HepG2 (cell line): ENCODE results near the gene SCGB1D2. TPM values are rescaled to one million over a fixed set of nuclear protein-coding genes. Genes with fewer than 3 reads are reported as not detected.
A peak's percentile ranks its signal among the peaks of the same experiment; 100 is the strongest.

Experiments
- DRAP1 ChIP-seq: IDR thresholded peaks from 2 replicates; pipeline ENCODE4 v1.6.1; 2016; ENCODE audit warnings: missing genetic modification reagents, missing compliant biosample characterization
- ETV5 ChIP-seq: IDR thresholded peaks from 2 replicates; pipeline ENCODE4 v1.6.1; 2018; ENCODE audit warnings: missing biosample characterization, missing genetic modification reagents, inconsistent platforms, borderline replicate concordance
- GATAD1 ChIP-seq: IDR thresholded peaks from 2 replicates; pipeline ENCODE4 v1.6.1; 2016; ENCODE audit warnings: missing genetic modification reagents, missing compliant biosample characterization
- HDAC2 ChIP-seq: sonication (generic); formaldehyde crosslinking; IDR thresholded peaks from 2 replicates; pipeline ENCODE4 v1.4.0; 2020; ENCODE audit warnings: missing genetic modification reagents
- PAF1 ChIP-seq: IDR thresholded peaks from 2 replicates; pipeline ENCODE4 v1.6.1; 2016; ENCODE audit warnings: missing genetic modification reagents, missing compliant biosample characterization
- ZNF143 ChIP-seq: sonication (generic); formaldehyde crosslinking; IDR thresholded peaks from 2 replicates; pipeline ENCODE4 v1.4.0; 2020; ENCODE audit warnings: missing genetic modification reagents
- ZNF224 ChIP-seq: sonication (generic); formaldehyde crosslinking; IDR thresholded peaks from 2 replicates; pipeline ENCODE4 v1.5.0; 2020; ENCODE audit warnings: mild to moderate bottlenecking, missing genetic modification reagents
- ZNF33A ChIP-seq: sonication (generic); formaldehyde crosslinking; IDR thresholded peaks from 2 replicates; pipeline ENCODE4 v1.5.1; 2020; ENCODE audit warnings: missing genetic modification reagents, mild to moderate bottlenecking, moderate library complexity, borderline replicate concordance
- ZNF597 ChIP-seq: sonication (generic); formaldehyde crosslinking; IDR thresholded peaks from 2 replicates; pipeline ENCODE4 v1.5.0; 2020; ENCODE audit warnings: missing genetic modification reagents
- ZNF609 ChIP-seq: sonication (generic); formaldehyde crosslinking; IDR thresholded peaks from 2 replicates; pipeline ENCODE4 v1.4.0; 2020; ENCODE audit warnings: mild to moderate bottlenecking, missing genetic modification reagents, borderline replicate concordance
- polyA plus RNA-seq, 8 experiments: library from polyadenylated mRNA; depleted of rRNA in 3 of 8; stranded (reverse) in 7 of 8; unstranded in 1 of 8; fragments of >200 nt; fragmentation: Illumina TruSeq in 4 of 8; extraction: Trizol in 4 of 8; gene quantifications; 2 replicates each; pipeline versions ENCODE4 v1.2.1 to v1.2.3, GENCODE V29; 2011 to 2016; ENCODE audit warnings: low read depth in 4 of 8, missing spikeins in 1 of 8, mixed read lengths in 1 of 8; ENCODE audit not compliant: insufficient read depth in 1 of 8
- total RNA-seq, 5 experiments: library from RNA; depleted of rRNA; stranded (reverse); fragments of >200 nt; fragmentation: Illumina TruSeq; extraction: Trizol; gene quantifications; 2 replicates each; pipeline ENCODE4 v1.2.3, GENCODE V29; 2016; ENCODE audit warnings: low read depth in 1 of 5
- TF ChIP-seq, protein P1 (sequence below): sonication (generic); formaldehyde crosslinking; IDR thresholded peaks from 2 replicates; pipeline ENCODE4 v1.8.1; 2022; ENCODE audit warnings: mild to moderate bottlenecking, missing genetic modification reagents
- TF ChIP-seq, protein P2 (sequence below): sonication (generic); formaldehyde crosslinking; IDR thresholded peaks from 2 replicates; pipeline ENCODE4 v1.5.0; 2020; ENCODE audit warnings: mild to moderate bottlenecking, missing genetic modification reagents
- TF ChIP-seq, protein P3 (sequence below): sonication (generic); formaldehyde crosslinking; IDR thresholded peaks from 2 replicates; pipeline ENCODE4 v1.5.0; 2020; ENCODE audit warnings: mild to moderate bottlenecking, missing genetic modification reagents, borderline replicate concordance

The SCGB1D2 gene
- total and polyA plus RNA-seq, 2 of the 13 experiments (the other 11 are each of a cell fraction or from before 2014, with no cell fraction given), result not detected

DNA sequence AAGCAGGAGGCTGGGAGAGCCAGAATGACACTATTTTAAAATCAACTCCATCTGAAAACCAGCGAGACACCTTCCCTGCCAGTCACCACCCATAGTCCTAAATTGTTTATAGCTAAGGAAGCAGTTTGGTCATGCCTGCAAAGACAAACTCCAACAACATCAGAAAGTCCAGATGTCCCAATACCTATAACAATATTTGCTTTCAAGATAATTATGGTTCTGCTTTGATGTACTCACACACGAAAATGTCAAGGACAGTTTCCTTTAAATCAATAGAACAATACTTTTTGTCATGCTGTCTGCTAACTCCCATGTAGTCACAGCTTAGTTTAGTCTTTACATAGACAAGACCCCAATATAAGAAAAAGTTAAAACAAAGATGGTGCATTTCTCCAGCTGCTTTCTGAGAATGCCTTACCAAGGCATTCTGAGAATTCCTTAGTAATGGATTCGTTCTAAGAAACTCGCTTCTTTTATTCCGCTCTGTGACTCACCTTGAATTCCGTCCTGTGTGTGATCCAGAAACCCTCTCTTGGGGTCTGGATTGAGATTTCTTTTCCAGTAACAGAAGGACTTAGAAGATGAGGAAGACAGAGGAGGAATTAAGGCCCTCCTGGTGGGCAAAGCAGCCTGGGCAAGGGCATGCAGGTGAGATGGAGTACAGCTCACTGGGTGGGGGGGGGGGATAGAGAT lies 18.4 kb downstream of the SCGB1D2 start (continued):
- TF ChIP-seq ZNF224 (no peak), ZNF33A (CRISPR knock-in tag) (no peak), ZNF143 (CRISPR knock-in tag) (no peak), ZNF597 (CRISPR knock-in tag) (no peak), DRAP1 (CRISPR knock-in tag) (no peak), ZNF609 (CRISPR knock-in tag) (peak; percentile 96), GATAD1 (CRISPR knock-in tag) (peak; percentile 56; the same call in 1 of the 2 replicates), ETV5 (peak; percentile 74; the same call in 1 of the 2 replicates), PAF1 (CRISPR knock-in tag) (no peak), HDAC2 (CRISPR knock-in tag) (peak; percentile 97)
- TF ChIP-seq, protein P1, sequence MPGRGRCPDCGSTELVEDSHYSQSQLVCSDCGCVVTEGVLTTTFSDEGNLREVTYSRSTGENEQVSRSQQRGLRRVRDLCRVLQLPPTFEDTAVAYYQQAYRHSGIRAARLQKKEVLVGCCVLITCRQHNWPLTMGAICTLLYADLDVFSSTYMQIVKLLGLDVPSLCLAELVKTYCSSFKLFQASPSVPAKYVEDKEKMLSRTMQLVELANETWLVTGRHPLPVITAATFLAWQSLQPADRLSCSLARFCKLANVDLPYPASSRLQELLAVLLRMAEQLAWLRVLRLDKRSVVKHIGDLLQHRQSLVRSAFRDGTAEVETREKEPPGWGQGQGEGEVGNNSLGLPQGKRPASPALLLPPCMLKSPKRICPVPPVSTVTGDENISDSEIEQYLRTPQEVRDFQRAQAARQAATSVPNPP, result no peak
- TF ChIP-seq, protein P2, sequence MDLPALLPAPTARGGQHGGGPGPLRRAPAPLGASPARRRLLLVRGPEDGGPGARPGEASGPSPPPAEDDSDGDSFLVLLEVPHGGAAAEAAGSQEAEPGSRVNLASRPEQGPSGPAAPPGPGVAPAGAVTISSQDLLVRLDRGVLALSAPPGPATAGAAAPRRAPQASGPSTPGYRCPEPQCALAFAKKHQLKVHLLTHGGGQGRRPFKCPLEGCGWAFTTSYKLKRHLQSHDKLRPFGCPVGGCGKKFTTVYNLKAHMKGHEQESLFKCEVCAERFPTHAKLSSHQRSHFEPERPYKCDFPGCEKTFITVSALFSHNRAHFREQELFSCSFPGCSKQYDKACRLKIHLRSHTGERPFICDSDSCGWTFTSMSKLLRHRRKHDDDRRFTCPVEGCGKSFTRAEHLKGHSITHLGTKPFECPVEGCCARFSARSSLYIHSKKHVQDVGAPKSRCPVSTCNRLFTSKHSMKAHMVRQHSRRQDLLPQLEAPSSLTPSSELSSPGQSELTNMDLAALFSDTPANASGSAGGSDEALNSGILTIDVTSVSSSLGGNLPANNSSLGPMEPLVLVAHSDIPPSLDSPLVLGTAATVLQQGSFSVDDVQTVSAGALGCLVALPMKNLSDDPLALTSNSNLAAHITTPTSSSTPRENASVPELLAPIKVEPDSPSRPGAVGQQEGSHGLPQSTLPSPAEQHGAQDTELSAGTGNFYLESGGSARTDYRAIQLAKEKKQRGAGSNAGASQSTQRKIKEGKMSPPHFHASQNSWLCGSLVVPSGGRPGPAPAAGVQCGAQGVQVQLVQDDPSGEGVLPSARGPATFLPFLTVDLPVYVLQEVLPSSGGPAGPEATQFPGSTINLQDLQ (CRISPR knock-in tag), result no peak
- TF ChIP-seq, protein P3, sequence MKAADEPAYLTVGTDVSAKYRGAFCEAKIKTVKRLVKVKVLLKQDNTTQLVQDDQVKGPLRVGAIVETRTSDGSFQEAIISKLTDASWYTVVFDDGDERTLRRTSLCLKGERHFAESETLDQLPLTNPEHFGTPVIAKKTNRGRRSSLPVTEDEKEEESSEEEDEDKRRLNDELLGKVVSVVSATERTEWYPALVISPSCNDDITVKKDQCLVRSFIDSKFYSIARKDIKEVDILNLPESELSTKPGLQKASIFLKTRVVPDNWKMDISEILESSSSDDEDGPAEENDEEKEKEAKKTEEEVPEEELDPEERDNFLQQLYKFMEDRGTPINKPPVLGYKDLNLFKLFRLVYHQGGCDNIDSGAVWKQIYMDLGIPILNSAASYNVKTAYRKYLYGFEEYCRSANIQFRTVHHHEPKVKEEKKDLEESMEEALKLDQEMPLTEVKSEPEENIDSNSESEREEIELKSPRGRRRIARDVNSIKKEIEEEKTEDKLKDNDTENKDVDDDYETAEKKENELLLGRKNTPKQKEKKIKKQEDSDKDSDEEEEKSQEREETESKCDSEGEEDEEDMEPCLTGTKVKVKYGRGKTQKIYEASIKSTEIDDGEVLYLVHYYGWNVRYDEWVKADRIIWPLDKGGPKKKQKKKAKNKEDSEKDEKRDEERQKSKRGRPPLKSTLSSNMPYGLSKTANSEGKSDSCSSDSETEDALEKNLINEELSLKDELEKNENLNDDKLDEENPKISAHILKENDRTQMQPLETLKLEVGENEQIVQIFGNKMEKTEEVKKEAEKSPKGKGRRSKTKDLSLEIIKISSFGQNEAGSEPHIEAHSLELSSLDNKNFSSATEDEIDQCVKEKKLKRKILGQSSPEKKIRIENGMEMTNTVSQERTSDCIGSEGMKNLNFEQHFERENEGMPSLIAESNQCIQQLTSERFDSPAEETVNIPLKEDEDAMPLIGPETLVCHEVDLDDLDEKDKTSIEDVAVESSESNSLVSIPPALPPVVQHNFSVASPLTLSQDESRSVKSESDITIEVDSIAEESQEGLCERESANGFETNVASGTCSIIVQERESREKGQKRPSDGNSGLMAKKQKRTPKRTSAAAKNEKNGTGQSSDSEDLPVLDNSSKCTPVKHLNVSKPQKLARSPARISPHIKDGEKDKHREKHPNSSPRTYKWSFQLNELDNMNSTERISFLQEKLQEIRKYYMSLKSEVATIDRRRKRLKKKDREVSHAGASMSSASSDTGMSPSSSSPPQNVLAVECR (CRISPR knock-in tag), result peak; percentile 46; the same call in 1 of the 2 replicates
